Peyer's patch (tissue), 4 donors: ENCODE results near the gene FLOT1.

ENCODE experiments used
- CTCF ChIP-seq, 6 experiments: fragments of 450-650 bp in 4 of 6; fragments of 200-600 bp in 2 of 6; sonication (generic) in 1 of 6; IDR thresholded peaks; one replicate each; pipeline ENCODE4 v1.5.1; 2017 to 2019; ENCODE audit warnings: antibody characterized with exemption in 6 of 6, mild to moderate bottlenecking in 3 of 6, moderate library complexity in 1 of 6
- POLR2A ChIP-seq, 2 donors: fragments of 450-650 bp; IDR thresholded peaks; one replicate each; pipeline ENCODE4 v1.5.1; 2017; ENCODE audit warnings: antibody characterized with exemption in 2 of 2, mild to moderate bottlenecking in 2 of 2, moderate library complexity in 2 of 2

DNA sequence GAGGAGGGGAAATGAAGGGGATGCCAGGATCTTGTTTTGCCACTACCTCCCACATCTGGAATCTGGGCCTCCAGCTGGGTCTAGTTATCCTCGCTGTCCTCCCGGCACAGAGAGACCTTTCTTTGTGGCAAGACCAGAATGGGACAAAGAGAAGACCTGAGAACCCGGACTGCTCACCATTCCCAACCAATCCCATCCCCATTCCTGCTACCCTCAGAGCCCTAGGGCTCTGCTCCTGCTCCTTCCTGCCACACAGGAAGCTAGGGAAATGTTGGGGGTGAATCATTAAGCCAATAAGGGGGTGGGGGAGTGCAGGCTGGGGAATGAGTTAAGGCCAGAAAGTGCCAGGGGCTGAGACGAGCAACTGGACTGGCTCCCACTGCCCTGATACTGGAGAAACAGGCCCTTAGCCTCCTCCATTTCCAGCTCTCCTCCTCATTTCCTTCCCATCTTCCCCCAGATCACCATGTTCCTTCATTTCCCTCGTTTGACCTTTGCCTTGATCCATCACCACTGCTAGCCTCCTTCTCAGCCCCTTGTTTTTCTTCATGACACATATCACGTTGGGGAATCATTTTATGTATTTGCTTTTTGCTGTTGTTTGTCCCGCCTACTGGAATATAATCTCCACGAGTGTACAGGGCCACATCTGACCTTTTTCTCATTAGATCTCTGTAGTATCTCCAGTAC, 6.5 kb upstream of the FLOT1 start:
- TF ChIP-seq CTCF (IDR thresholded peaks at IDR 0.05) (no peak), POLR2A (IDR thresholded peaks at IDR 0.05) (no peak)
